ENCODE data around the gene MACROD2. TPM values are rescaled to one million over a fixed set of nuclear protein-coding genes. Genes with fewer than 3 reads are reported as not detected.

The MACROD2 gene
- total RNA-seq, 4 donors from 2014 or later: 10.0 to 24.0 (median 17.0) TPM

GRCh38 chr20:14696478-14696877 is 701.2 kb downstream of the MACROD2 start:
- intact Hi-C loops (cut with DNase I; ENCODE audit: low total_unique reads): no loop called here
- TF ChIP-seq CTCF (IDR thresholded peaks at IDR 0.05): no peak
- no peak for TF ChIP-seq POLR2A (IDR thresholded peaks at IDR 0.05)
- no peak for DNase-seq (ENCODE audit: low spot score in 2 of 2)
- no peak overlapping the region for H3K4me3 ChIP-seq (ENCODE audit: low read depth, poor library complexity, severe bottlenecking)
- WGBS, 2 donors: 75 to 87% methylated on average over 3 of the region's 3 CpGs

- 34 to 38% methylated on average over 4 of the region's 4 CpGs for WGBS, 2 donors
- TF ChIP-seq CTCF (IDR thresholded peaks at IDR 0.05) (no peak), POLR2A (IDR thresholded peaks at IDR 0.05) (no peak)
- intact Hi-C loops (cut with DNase I; ENCODE audit: low total_unique reads): no loop called here
- no peak overlapping the region for H3K4me3 ChIP-seq (ENCODE audit: low read depth, poor library complexity, severe bottlenecking)
- DNase-seq (ENCODE audit: low spot score in 2 of 2): no peak
Measured at GRCh38 chr20:14696937-14697336, 701.6 kb downstream of the MACROD2 start.

GRCh38 chr20:14698125-14698524 is 702.8 kb downstream of the MACROD2 start:
- 83 to 84% methylated on average over 4 of the region's 4 CpGs for WGBS, 2 donors

GRCh38 chr20:14698605-14699373 is 703.5 kb downstream of the MACROD2 start:
- TF ChIP-seq POLR2A (IDR thresholded peaks at IDR 0.05) (no peak), CTCF (IDR thresholded peaks at IDR 0.05) (no peak)
- H3K4me3 ChIP-seq (ENCODE audit: low read depth, poor library complexity, severe bottlenecking): no peak overlapping the region
- no peak for DNase-seq (ENCODE audit: low spot score in 2 of 2)
- intact Hi-C loops (cut with DNase I; ENCODE audit: low total_unique reads): no loop called here
- WGBS, 2 donors: 55 to 70% methylated on average over 3 of the region's 3 CpGs

More at GRCh38 chr20:14698125-14698524, 702.8 kb downstream of the MACROD2 start:
- TF ChIP-seq CTCF (IDR thresholded peaks at IDR 0.05): no peak
- TF ChIP-seq POLR2A (IDR thresholded peaks at IDR 0.05): no peak
- DNase-seq (ENCODE audit: low spot score in 2 of 2): no peak
- H3K4me3 ChIP-seq (ENCODE audit: low read depth, poor library complexity, severe bottlenecking): no peak overlapping the region
- intact Hi-C loops (cut with DNase I; ENCODE audit: low total_unique reads): no loop called here

GRCh38 chr20:14700639-14700960 is 705.3 kb downstream of the MACROD2 start:
- intact Hi-C loops (cut with DNase I; ENCODE audit: low total_unique reads): no loop called here
- no peak for DNase-seq (ENCODE audit: low spot score in 2 of 2)
- no peak overlapping the region for H3K4me3 ChIP-seq (ENCODE audit: low read depth, poor library complexity, severe bottlenecking)
- TF ChIP-seq POLR2A (IDR thresholded peaks at IDR 0.05) (no peak), CTCF (IDR thresholded peaks at IDR 0.05) (no peak)

- H3K4me3 ChIP-seq (ENCODE audit: low read depth, poor library complexity, severe bottlenecking): no peak overlapping the region
- intact Hi-C loops (cut with DNase I; ENCODE audit: low total_unique reads): no loop called here
- WGBS, 2 donors: 70 to 79% methylated on average over 4 of the region's 4 CpGs
- TF ChIP-seq POLR2A (IDR thresholded peaks at IDR 0.05): no peak
- no peak for TF ChIP-seq CTCF (IDR thresholded peaks at IDR 0.05)
- DNase-seq (ENCODE audit: low spot score in 2 of 2): no peak
Measured at GRCh38 chr20:14701326-14701725, 706.0 kb downstream of the MACROD2 start.
